ENCODE data around the gene PCDH15. TPM values are rescaled to one million over a fixed set of nuclear protein-coding genes. Genes with fewer than 3 reads are reported as not detected.

PCDH15 gene
- total and polyA plus RNA-seq, 2 of the 13 experiments (the other 11 are each of a cell fraction or from before 2014, with no cell fraction given) = not detected

DNA sequence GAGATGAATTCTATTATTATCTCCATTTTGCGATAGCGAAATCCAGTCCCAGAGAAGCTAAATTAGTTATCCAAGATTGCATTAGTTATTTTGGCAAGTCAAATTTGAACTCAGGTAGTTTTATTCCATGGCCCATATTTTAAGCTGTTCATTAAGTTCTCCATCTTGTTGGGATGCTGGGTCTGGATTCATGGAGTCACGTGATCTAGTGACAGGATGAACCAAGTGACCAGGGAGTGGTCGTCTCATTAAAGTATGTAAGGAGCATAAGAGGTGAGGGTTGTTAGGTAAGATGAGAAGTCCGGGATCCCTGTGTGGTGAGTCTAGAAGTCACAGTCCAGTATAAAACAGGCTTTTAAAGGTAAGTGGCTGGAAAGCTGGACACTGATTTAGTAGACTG, 740.5 kb downstream of the PCDH15 start (continued):
- TF ChIP-seq, protein P1, sequence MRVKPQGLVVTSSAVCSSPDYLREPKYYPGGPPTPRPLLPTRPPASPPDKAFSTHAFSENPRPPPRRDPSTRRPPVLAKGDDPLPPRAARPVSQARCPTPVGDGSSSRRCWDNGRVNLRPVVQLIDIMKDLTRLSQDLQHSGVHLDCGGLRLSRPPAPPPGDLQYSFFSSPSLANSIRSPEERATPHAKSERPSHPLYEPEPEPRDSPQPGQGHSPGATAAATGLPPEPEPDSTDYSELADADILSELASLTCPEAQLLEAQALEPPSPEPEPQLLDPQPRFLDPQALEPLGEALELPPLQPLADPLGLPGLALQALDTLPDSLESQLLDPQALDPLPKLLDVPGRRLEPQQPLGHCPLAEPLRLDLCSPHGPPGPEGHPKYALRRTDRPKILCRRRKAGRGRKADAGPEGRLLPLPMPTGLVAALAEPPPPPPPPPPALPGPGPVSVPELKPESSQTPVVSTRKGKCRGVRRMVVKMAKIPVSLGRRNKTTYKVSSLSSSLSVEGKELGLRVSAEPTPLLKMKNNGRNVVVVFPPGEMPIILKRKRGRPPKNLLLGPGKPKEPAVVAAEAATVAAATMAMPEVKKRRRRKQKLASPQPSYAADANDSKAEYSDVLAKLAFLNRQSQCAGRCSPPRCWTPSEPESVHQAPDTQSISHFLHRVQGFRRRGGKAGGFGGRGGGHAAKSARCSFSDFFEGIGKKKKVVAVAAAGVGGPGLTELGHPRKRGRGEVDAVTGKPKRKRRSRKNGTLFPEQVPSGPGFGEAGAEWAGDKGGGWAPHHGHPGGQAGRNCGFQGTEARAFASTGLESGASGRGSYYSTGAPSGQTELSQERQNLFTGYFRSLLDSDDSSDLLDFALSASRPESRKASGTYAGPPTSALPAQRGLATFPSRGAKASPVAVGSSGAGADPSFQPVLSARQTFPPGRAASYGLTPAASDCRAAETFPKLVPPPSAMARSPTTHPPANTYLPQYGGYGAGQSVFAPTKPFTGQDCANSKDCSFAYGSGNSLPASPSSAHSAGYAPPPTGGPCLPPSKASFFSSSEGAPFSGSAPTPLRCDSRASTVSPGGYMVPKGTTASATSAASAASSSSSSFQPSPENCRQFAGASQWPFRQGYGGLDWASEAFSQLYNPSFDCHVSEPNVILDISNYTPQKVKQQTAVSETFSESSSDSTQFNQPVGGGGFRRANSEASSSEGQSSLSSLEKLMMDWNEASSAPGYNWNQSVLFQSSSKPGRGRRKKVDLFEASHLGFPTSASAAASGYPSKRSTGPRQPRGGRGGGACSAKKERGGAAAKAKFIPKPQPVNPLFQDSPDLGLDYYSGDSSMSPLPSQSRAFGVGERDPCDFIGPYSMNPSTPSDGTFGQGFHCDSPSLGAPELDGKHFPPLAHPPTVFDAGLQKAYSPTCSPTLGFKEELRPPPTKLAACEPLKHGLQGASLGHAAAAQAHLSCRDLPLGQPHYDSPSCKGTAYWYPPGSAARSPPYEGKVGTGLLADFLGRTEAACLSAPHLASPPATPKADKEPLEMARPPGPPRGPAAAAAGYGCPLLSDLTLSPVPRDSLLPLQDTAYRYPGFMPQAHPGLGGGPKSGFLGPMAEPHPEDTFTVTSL (CRISPR knock-in tag; IDR thresholded peaks at IDR 0.05; ENCODE audit: borderline replicate concordance) = no peak

DNA sequence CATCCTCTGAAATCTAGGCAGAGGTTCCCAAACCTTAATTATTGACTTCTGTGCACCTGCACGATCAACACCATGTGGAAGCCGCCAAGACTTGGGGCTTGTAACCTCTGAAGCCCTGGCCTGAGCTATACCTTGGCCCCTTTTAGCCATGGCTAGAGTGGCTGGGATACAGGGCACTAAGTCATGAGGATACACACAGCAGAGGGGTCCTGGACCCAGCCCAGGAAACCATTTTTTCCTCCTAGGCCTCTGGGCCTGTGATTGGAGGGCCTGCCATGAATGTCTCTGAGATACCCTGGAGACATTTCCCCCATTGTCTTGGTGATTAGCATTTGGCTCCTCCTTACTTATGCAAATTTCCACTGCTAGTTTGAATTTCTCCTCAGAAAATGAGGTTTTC, 743.7 kb downstream of the PCDH15 start:
- TF ChIP-seq ZNF614 (CRISPR knock-in tag; IDR thresholded peaks at IDR 0.05; ENCODE audit: borderline replicate concordance) (no peak), RFX1 (IDR thresholded peaks at IDR 0.05) (no peak), ZNF547 (CRISPR knock-in tag; IDR thresholded peaks at IDR 0.05) (no peak), ZSCAN30 (CRISPR knock-in tag; IDR thresholded peaks at IDR 0.05) (no peak), NFE2L2 (IDR thresholded peaks at IDR 0.05; ENCODE audit: low read length) (no peak), AHR (CRISPR knock-in tag; IDR thresholded peaks at IDR 0.05) (no peak), GPN1 (CRISPR knock-in tag; IDR thresholded peaks at IDR 0.05; ENCODE audit: borderline replicate concordance) (no peak), ZNF883 (CRISPR knock-in tag; IDR thresholded peaks at IDR 0.05; ENCODE audit: not compliant biosample characterization) (no peak), ZSCAN21 (CRISPR knock-in tag; IDR thresholded peaks at IDR 0.05; ENCODE audit: borderline replicate concordance) (no peak), FOXK2 (IDR thresholded peaks at IDR 0.05) (no peak), MXI1 (IDR thresholded peaks at IDR 0.05; ENCODE audit: borderline replicate concordance, low read depth, low read length) (no peak)
- TF ChIP-seq, protein P2, sequence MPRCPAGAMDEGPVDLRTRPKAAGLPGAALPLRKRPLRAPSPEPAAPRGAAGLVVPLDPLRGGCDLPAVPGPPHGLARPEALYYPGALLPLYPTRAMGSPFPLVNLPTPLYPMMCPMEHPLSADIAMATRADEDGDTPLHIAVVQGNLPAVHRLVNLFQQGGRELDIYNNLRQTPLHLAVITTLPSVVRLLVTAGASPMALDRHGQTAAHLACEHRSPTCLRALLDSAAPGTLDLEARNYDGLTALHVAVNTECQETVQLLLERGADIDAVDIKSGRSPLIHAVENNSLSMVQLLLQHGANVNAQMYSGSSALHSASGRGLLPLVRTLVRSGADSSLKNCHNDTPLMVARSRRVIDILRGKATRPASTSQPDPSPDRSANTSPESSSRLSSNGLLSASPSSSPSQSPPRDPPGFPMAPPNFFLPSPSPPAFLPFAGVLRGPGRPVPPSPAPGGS (CRISPR knock-in tag; IDR thresholded peaks at IDR 0.05) = no peak
- TF ChIP-seq, protein P3, sequence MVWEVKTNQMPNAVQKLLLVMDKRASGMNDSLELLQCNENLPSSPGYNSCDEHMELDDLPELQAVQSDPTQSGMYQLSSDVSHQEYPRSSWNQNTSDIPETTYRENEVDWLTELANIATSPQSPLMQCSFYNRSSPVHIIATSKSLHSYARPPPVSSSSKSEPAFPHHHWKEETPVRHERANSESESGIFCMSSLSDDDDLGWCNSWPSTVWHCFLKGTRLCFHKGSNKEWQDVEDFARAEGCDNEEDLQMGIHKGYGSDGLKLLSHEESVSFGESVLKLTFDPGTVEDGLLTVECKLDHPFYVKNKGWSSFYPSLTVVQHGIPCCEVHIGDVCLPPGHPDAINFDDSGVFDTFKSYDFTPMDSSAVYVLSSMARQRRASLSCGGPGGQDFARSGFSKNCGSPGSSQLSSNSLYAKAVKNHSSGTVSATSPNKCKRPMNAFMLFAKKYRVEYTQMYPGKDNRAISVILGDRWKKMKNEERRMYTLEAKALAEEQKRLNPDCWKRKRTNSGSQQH (CRISPR knock-in tag; IDR thresholded peaks at IDR 0.05; ENCODE audit: low read depth) = no peak
- TF ChIP-seq, protein P4, sequence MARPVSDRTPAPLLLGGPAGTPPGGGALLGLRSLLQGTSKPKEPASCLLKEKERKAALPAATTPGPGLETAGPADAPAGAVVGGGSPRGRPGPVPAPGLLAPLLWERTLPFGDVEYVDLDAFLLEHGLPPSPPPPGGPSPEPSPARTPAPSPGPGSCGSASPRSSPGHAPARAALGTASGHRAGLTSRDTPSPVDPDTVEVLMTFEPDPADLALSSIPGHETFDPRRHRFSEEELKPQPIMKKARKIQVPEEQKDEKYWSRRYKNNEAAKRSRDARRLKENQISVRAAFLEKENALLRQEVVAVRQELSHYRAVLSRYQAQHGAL (CRISPR knock-in tag; IDR thresholded peaks at IDR 0.05; ENCODE audit: not compliant biosample characterization) = no peak
- in situ Hi-C loops (cut with HindIII; ENCODE audit: extremely low pct_ligation_motif_present, low pct_unique_long_range_greater_than_20kb) (no loop called here), intact Hi-C loops (cut with micrococcal nuclease; ENCODE audit: unreplicated experiment) (no loop called here)
- no peak overlapping the region for H3K9ac ChIP-seq (ENCODE audit: insufficient read depth, low read depth, low read length)
- no peak overlapping the region for H3K4me3 ChIP-seq (replicated peaks in 1 of 3; ENCODE audit: insufficient read depth in 1 of 3, low read depth in 2 of 3, low read length in 3 of 3)
- DNase-seq (ENCODE audit: low spot score) = no peak
- no peak overlapping the region for H3K27ac ChIP-seq (ENCODE audit: extremely low read length, insufficient read depth, low read length)
- no peaks in the 10 kb centered on the region for H3K79me2 ChIP-seq (ENCODE audit: insufficient read depth, low read length)
- H3K9me3 ChIP-seq (ENCODE audit: low read length) = peaks cover 4% of the 10 kb centered on the region; the same call in 1 of the 2 replicates
- 0% methylated on average over 2 of the region's 2 CpGs for WGBS (ENCODE audit: low lambda C conversion rate)
- BruUV-seq (replicated peaks) = no TSS peak
- no peaks in the 10 kb centered on the region for H3K4me1 ChIP-seq (ENCODE audit: insufficient read depth, low read length)
- H4K20me1 ChIP-seq (ENCODE audit: insufficient read depth, low read length) = no peaks in the 10 kb centered on the region
- H2AFZ ChIP-seq (ENCODE audit: low read length) = no peak overlapping the region
- FAIRE-seq = no peak
- no peaks in the 10 kb centered on the region for H3K36me3 ChIP-seq (replicated peaks in 1 of 2; ENCODE audit: control insufficient read depth in 1 of 2, insufficient read depth in 2 of 2, low read length in 2 of 2)
- no peaks in the 10 kb centered on the region for H3K27me3 ChIP-seq (ENCODE audit: control insufficient read depth in 1 of 2, insufficient read depth in 2 of 2, low read length in 2 of 2)
- POLR2A ChIA-PET = no interaction called here
- CTCF ChIA-PET (ENCODE audit: low intra/inter-chr PET ratio, low total read pairs) = no interaction called here
- no peak overlapping the region for H3K4me2 ChIP-seq (ENCODE audit: low read depth, low read length)
- no peak for ATAC-seq

Data from HepG2 (cell line).